D341Med (cell line): ENCODE results near the gene MYO1D.
A peak's percentile ranks its signal among the peaks of the same experiment; 100 is the strongest.
"Not testable (repeated sequence)": the region's sequence is repeated elsewhere in the genome, so short reads cannot be mapped to it uniquely, and the experiment has no call there.

Source experiments
- DNase-seq: peaks from one replicate; pipeline ENCODE4 v3.0.0; 2012; ENCODE audit warnings: low spot score

Gene MYO1D

GRCh38 chr17:32461498-32461852, 415.4 kb downstream of the MYO1D start:
- DNase-seq: no peak

- no peak for DNase-seq
Measured at GRCh38 chr17:32460054-32460453, 416.9 kb downstream of the MYO1D start.

GRCh38 chr17:32458371-32458770, 418.6 kb downstream of the MYO1D start:
- no peak for DNase-seq

- no peak for DNase-seq
Measured at GRCh38 chr17:32453370-32453769, 423.6 kb downstream of the MYO1D start.

DNA sequence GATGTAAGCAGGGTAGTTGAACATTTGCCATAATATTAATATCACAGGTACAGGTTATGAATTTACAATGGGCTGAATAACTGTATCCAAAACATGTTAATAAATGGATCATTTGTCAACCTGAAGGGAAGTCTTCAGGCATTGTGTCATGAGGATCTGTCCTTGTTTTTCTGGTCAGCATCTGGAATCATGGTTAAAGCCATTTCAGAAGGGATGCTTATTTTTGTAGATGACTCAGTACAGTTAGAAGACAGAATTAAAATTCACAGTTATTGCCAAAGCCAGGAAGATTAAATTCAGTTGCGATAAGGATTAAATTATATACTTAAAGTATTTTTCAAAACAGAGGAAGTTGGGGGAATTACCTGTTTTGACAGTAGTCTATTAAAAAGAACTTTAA, 424.6 kb downstream of the MYO1D start:
- no peak for DNase-seq

DNA sequence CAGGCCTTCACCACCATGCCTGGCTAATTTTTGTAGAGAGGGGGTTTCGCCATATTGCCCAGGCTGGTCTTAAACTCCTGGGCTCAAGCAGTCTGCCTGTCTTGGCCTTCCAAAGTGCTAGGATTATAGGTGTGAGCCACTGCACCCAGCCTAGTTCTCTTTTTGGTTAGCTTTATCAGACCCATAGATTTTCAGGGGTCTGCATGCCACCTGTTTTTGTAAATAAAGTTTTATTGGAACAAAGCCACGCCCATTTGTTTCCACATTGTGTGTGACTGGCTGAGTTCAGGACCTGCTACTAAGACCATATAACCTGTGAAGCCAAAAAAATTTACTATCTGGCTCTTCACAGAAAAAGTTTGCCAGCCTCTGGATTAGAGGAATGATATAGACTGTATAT, 425.0 kb downstream of the MYO1D start:
- no peak for DNase-seq

GRCh38 chr17:32450379-32450778, 426.5 kb downstream of the MYO1D start:
- DNase-seq: not testable (repeated sequence)

GRCh38 chr17:32449963-32450362, 427.0 kb downstream of the MYO1D start:
- DNase-seq: no peak

GRCh38 chr17:32446949-32447348, 430.0 kb downstream of the MYO1D start:
- DNase-seq: no peak

DNA sequence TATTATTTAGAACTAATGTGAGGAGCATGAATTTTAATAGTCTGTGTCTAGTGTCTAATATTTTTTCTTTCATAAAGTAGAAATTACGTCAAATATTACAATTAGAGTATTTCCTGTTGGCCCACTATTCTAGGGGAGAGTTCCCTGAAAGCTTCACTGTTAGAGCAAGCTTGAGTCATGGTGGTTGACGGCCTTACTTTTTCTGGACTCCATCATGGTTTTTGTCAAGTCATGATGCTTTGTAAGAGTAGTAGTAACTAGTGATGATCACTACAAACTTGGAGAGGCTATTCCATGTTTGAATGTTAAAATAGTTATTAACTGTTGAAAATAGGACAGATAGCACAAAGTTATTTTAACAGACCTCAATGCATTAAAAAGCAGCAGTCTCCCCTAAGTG, 431.0 kb downstream of the MYO1D start:
- no peak for DNase-seq

DNA sequence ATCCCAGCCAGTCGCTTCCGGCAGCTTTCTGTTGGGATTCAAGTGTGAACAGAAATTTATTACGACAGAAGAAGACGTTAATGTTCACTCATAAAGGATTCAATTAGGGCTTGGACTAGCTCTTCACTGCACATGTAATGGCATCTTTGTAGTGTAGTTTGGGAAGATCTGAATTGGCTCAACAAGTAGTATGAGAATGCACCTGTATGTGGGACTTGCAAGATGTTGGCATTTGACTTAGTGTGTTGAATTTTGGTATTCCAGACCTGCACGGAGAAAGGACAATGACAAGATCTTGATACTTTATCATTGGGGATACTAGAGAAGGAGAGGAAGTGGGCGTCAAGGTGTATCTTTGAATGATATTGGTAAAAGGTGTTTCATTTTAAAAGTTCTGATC, 431.4 kb downstream of the MYO1D start:
- DNase-seq: no peak

DNA sequence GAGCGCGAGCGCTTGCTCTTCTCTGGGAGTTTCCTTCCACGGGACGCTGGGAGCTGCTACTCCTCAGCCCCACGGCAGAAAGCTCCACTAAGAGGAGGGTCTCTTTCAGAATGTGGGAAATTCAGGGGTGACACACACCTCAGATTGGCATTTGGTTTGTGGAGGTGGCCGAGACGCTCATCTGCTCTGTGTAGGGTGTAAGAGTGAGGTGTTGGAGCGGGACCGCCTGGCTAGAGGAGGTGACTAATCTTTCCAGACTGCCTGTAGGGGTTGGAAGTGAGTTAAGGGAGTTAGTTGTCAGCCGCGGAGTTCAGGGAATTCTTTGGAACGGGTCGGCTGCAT, 431.9 kb downstream of the MYO1D start:
- no peak for DNase-seq

- DNase-seq: peak; percentile 100
Measured at GRCh38 chr17:32444301-32445073, 432.4 kb downstream of the MYO1D start, which contains the start of gene PSMD11. Gene PSMD11 (plus strand): TSS chr17:32444510. CDS start chr17:32444524, 14 bp downstream.

DNA sequence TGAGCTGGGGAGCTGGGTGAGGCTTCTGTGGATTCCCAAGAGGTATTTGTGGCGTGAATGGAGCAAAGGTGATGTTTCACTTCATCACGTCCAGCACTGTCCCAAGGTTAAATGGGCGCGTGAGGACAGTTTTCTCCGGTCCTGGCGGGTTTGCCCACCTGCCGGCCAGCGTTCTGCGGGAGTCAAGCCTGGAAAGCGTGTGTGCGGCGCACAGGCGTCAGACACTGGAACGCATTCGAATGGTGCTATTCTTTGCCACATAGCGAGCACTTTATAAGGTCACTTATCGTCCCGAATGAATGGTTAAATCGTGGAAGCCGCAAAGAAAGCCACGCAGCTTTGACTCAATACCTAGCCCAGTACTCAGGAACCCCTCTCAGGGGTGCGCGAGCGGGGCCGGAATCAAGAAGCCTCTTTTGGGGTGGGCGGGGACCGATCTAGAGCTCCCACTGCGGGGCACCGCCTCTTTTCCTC, 433.1 kb downstream of the MYO1D start:
- DNase-seq: no peak
